HG03378 (cell line): ENCODE measurements around the gene ADGRV1.
"Not testable (repeated sequence)": the region's sequence is repeated elsewhere in the genome, so short reads cannot be mapped to it uniquely, and the experiment has no call there.

Experiments
- ATAC-seq: cut with Tn5 transposase; IDR thresholded peaks from one replicate; pipeline ENCODE4 v1.9.1; 2021; ENCODE audit warnings: mild to moderate bottlenecking, moderate library complexity; ENCODE audit not compliant: unreplicated experiment

Gene ADGRV1

GRCh38 chr5:90645024-90645610 lies 86.5 kb downstream of the ADGRV1 start:
- ATAC-seq: no peak

GRCh38 chr5:90650767-90651166 lies 92.2 kb downstream of the ADGRV1 start:
- no peak for ATAC-seq

- no peak for ATAC-seq
These were observed 95.6 kb downstream of the ADGRV1 start for GRCh38 chr5:90654215-90654614.

GRCh38 chr5:90655423-90655822 lies 96.8 kb downstream of the ADGRV1 start:
- ATAC-seq: no peak

GRCh38 chr5:90657030-90657429 lies 98.4 kb downstream of the ADGRV1 start:
- ATAC-seq: no peak

- ATAC-seq: no peak
These were observed 99.2 kb downstream of the ADGRV1 start for GRCh38 chr5:90657788-90658187.

- no peak for ATAC-seq
These were observed 100.0 kb downstream of the ADGRV1 start for GRCh38 chr5:90658620-90659019.

GRCh38 chr5:90668079-90668565 lies 109.5 kb downstream of the ADGRV1 start:
- ATAC-seq: not testable (repeated sequence)

- ATAC-seq: no peak
These were observed 116.6 kb downstream of the ADGRV1 start for GRCh38 chr5:90675222-90675621.

GRCh38 chr5:90680921-90681563 lies 122.4 kb downstream of the ADGRV1 start:
- no peak for ATAC-seq

GRCh38 chr5:90682278-90682677 lies 123.7 kb downstream of the ADGRV1 start:
- ATAC-seq: no peak

GRCh38 chr5:90685425-90686022 lies 126.9 kb downstream of the ADGRV1 start:
- ATAC-seq: no peak

- not testable (repeated sequence) for ATAC-seq
These were observed 127.8 kb downstream of the ADGRV1 start for GRCh38 chr5:90686363-90686762.

- not testable (repeated sequence) for ATAC-seq
These were observed 128.9 kb downstream of the ADGRV1 start for GRCh38 chr5:90687458-90687857.

GRCh38 chr5:90689064-90689463 lies 130.5 kb downstream of the ADGRV1 start:
- no peak for ATAC-seq

- no peak for ATAC-seq
These were observed 131.7 kb downstream of the ADGRV1 start for GRCh38 chr5:90690307-90690706.

GRCh38 chr5:90691533-90691932 lies 132.9 kb downstream of the ADGRV1 start:
- no peak for ATAC-seq

- no peak for ATAC-seq
These were observed 137.6 kb downstream of the ADGRV1 start for GRCh38 chr5:90696153-90696552.

GRCh38 chr5:90700299-90700698 lies 141.7 kb downstream of the ADGRV1 start:
- ATAC-seq: no peak

GRCh38 chr5:90703932-90704331 lies 145.3 kb downstream of the ADGRV1 start:
- no peak for ATAC-seq

- ATAC-seq: no peak
These were observed 149.1 kb downstream of the ADGRV1 start for GRCh38 chr5:90707698-90708097.
